HCT116 (cell line): Measurements from ENCODE around the gene SLC38A2.

ENCODE experiments used
- CEBPB ChIP-seq: IDR thresholded peaks from 2 replicates; pipeline ENCODE4 v1.6.1; 2012; ENCODE audit warnings: low read depth
- CTCF ChIP-seq, 3 experiments: fragments of 200-600 bp in 1 of 3; sonication (generic) in 1 of 3; IDR thresholded peaks in 2 of 3; conservative IDR thresholded peaks in 1 of 3; 2 replicates each; pipeline ENCODE4 v1.5.1; 2012 to 2017; ENCODE audit warnings: low read depth in 2 of 3, low read length in 2 of 3, antibody characterized with exemption in 1 of 3, borderline replicate concordance in 1 of 3, control low read depth in 1 of 3, mild to moderate bottlenecking in 1 of 3, mixed read lengths in 1 of 3, mixed run types in 1 of 3, moderate library complexity in 1 of 3; ENCODE audit not compliant: insufficient read depth in 1 of 3
- JUND ChIP-seq: IDR thresholded peaks from 2 replicates; pipeline ENCODE4 v1.6.1; 2012
- SP1 ChIP-seq: IDR thresholded peaks from 2 replicates; pipeline ENCODE4 v1.6.1; 2012; ENCODE audit warnings: low read depth

- TF ChIP-seq CEBPB (no peak), CTCF (IDR thresholded peaks at IDR 0.05 in 2 of 3, conservative IDR thresholded peaks at IDR 0.05 in 1 of 3; ENCODE audit: borderline replicate concordance in 1 of 3, insufficient read depth in 1 of 3, low read depth in 2 of 3, low read length in 2 of 3) (no peak), SP1 (no peak), JUND (no peak)
Observed at GRCh38 chr12:46402941-46403718, 30.6 kb upstream of the SLC38A2 start.
